ENCODE data around the gene SEL1L2.

SEL1L2 gene

GRCh38 chr20:13934992-13935894, 55.2 kb downstream of the SEL1L2 start:
- Histone ChIP-seq H3K36me3 (ENCODE audit: control insufficient read depth in 2 of 2, insufficient read depth in 2 of 2, low read length in 2 of 2) (no peaks in the 10 kb centered on the region), H3K9ac (ENCODE audit: low read depth in 1 of 2, low read length in 2 of 2) (no peak overlapping the region), H3K27me3 (ENCODE audit: control insufficient read depth in 2 of 2, insufficient read depth in 2 of 2, low read length in 2 of 2) (no peaks in the 10 kb centered on the region), H3K9me3 (ENCODE audit: control insufficient read depth in 2 of 2, low read length in 2 of 2) (no peaks in the 10 kb centered on the region), H3K4me3 (ENCODE audit: low read length in 2 of 2) (no peak overlapping the region), H3K27ac (ENCODE audit: low read depth in 2 of 2, low read length in 2 of 2) (no peak overlapping the region), H3K4me1 (ENCODE audit: control insufficient read depth in 2 of 2, insufficient read depth in 2 of 2, low read length in 2 of 2) (no peaks in the 10 kb centered on the region)

GRCh38 chr20:13930281-13930680, 60.1 kb downstream of the SEL1L2 start:
- no peaks in the 10 kb centered on the region for H3K4me1 ChIP-seq (ENCODE audit: control insufficient read depth in 2 of 2, insufficient read depth in 2 of 2, low read length in 2 of 2)
- H3K27me3 ChIP-seq (ENCODE audit: control insufficient read depth in 2 of 2, insufficient read depth in 2 of 2, low read length in 2 of 2), result no peaks in the 10 kb centered on the region
- H3K9ac ChIP-seq (ENCODE audit: low read depth in 1 of 2, low read length in 2 of 2), result no peak overlapping the region
- no peak overlapping the region for H3K4me3 ChIP-seq (ENCODE audit: low read length in 2 of 2)
- H3K9me3 ChIP-seq (ENCODE audit: control insufficient read depth in 2 of 2, low read length in 2 of 2), result no peaks in the 10 kb centered on the region
- H3K36me3 ChIP-seq (ENCODE audit: control insufficient read depth in 2 of 2, insufficient read depth in 2 of 2, low read length in 2 of 2), result no peaks in the 10 kb centered on the region
- H3K27ac ChIP-seq (ENCODE audit: low read depth in 2 of 2, low read length in 2 of 2), result no peak overlapping the region

- no peak overlapping the region for H3K9ac ChIP-seq (ENCODE audit: low read depth in 1 of 2, low read length in 2 of 2)
- no peaks in the 10 kb centered on the region for H3K4me1 ChIP-seq (ENCODE audit: control insufficient read depth in 2 of 2, insufficient read depth in 2 of 2, low read length in 2 of 2)
- no peaks in the 10 kb centered on the region for H3K9me3 ChIP-seq (ENCODE audit: control insufficient read depth in 2 of 2, low read length in 2 of 2)
- H3K4me3 ChIP-seq (ENCODE audit: low read length in 2 of 2), result no peak overlapping the region
- no peaks in the 10 kb centered on the region for H3K36me3 ChIP-seq (ENCODE audit: control insufficient read depth in 2 of 2, insufficient read depth in 2 of 2, low read length in 2 of 2)
- no peaks in the 10 kb centered on the region for H3K27me3 ChIP-seq (ENCODE audit: control insufficient read depth in 2 of 2, insufficient read depth in 2 of 2, low read length in 2 of 2)
- H3K27ac ChIP-seq (ENCODE audit: low read depth in 2 of 2, low read length in 2 of 2), result no peak overlapping the region
Observed at GRCh38 chr20:13929836-13930235, 60.6 kb downstream of the SEL1L2 start.

- Histone ChIP-seq H3K27ac (ENCODE audit: low read depth in 2 of 2, low read length in 2 of 2) (no peak overlapping the region), H3K9ac (ENCODE audit: low read depth in 1 of 2, low read length in 2 of 2) (no peak overlapping the region), H3K4me3 (ENCODE audit: low read length in 2 of 2) (no peak overlapping the region), H3K27me3 (ENCODE audit: control insufficient read depth in 2 of 2, insufficient read depth in 2 of 2, low read length in 2 of 2) (no peaks in the 10 kb centered on the region), H3K36me3 (ENCODE audit: control insufficient read depth in 2 of 2, insufficient read depth in 2 of 2, low read length in 2 of 2) (no peaks in the 10 kb centered on the region), H3K4me1 (ENCODE audit: control insufficient read depth in 2 of 2, insufficient read depth in 2 of 2, low read length in 2 of 2) (no peaks in the 10 kb centered on the region), H3K9me3 (ENCODE audit: control insufficient read depth in 2 of 2, low read length in 2 of 2) (no peaks in the 10 kb centered on the region)
Observed at GRCh38 chr20:13928901-13929300, 61.5 kb downstream of the SEL1L2 start.

- no peak overlapping the region for H3K9ac ChIP-seq (ENCODE audit: low read depth in 1 of 2, low read length in 2 of 2)
- no peaks in the 10 kb centered on the region for H3K27me3 ChIP-seq (ENCODE audit: control insufficient read depth in 2 of 2, insufficient read depth in 2 of 2, low read length in 2 of 2)
Observed at GRCh38 chr20:13927171-13927570, 63.2 kb downstream of the SEL1L2 start.

GRCh38 chr20:13922241-13922640, 68.2 kb downstream of the SEL1L2 start:
- H3K9me3 ChIP-seq (ENCODE audit: control insufficient read depth in 2 of 2, low read length in 2 of 2), result no peaks in the 10 kb centered on the region
- H3K36me3 ChIP-seq (ENCODE audit: control insufficient read depth in 2 of 2, insufficient read depth in 2 of 2, low read length in 2 of 2), result no peaks in the 10 kb centered on the region
- no peaks in the 10 kb centered on the region for H3K27me3 ChIP-seq (ENCODE audit: control insufficient read depth in 2 of 2, insufficient read depth in 2 of 2, low read length in 2 of 2)
- H3K27ac ChIP-seq (ENCODE audit: low read depth in 2 of 2, low read length in 2 of 2), result no peak overlapping the region
- no peak overlapping the region for H3K4me3 ChIP-seq (ENCODE audit: low read length in 2 of 2)
- H3K4me1 ChIP-seq (ENCODE audit: control insufficient read depth in 2 of 2, insufficient read depth in 2 of 2, low read length in 2 of 2), result no peaks in the 10 kb centered on the region
- no peak overlapping the region for H3K9ac ChIP-seq (ENCODE audit: low read depth in 1 of 2, low read length in 2 of 2)

More at GRCh38 chr20:13927171-13927570, 63.2 kb downstream of the SEL1L2 start:
- Histone ChIP-seq H3K27ac (ENCODE audit: low read depth in 2 of 2, low read length in 2 of 2) (no peak overlapping the region), H3K4me1 (ENCODE audit: control insufficient read depth in 2 of 2, insufficient read depth in 2 of 2, low read length in 2 of 2) (no peaks in the 10 kb centered on the region), H3K9me3 (ENCODE audit: control insufficient read depth in 2 of 2, low read length in 2 of 2) (no peaks in the 10 kb centered on the region), H3K36me3 (ENCODE audit: control insufficient read depth in 2 of 2, insufficient read depth in 2 of 2, low read length in 2 of 2) (no peaks in the 10 kb centered on the region), H3K4me3 (ENCODE audit: low read length in 2 of 2) (no peak overlapping the region)

GRCh38 chr20:13915284-13915683, 75.1 kb downstream of the SEL1L2 start:
- no peak overlapping the region for H3K4me3 ChIP-seq (ENCODE audit: low read length in 2 of 2)
- H3K27me3 ChIP-seq (ENCODE audit: control insufficient read depth in 2 of 2, insufficient read depth in 2 of 2, low read length in 2 of 2), result no peaks in the 10 kb centered on the region
- H3K4me1 ChIP-seq (ENCODE audit: control insufficient read depth in 2 of 2, insufficient read depth in 2 of 2, low read length in 2 of 2), result no peaks in the 10 kb centered on the region
- H3K9ac ChIP-seq (ENCODE audit: low read depth in 1 of 2, low read length in 2 of 2), result no peak overlapping the region
- no peaks in the 10 kb centered on the region for H3K9me3 ChIP-seq (ENCODE audit: control insufficient read depth in 2 of 2, low read length in 2 of 2)
- H3K27ac ChIP-seq (ENCODE audit: low read depth in 2 of 2, low read length in 2 of 2), result no peak overlapping the region
- H3K36me3 ChIP-seq (ENCODE audit: control insufficient read depth in 2 of 2, insufficient read depth in 2 of 2, low read length in 2 of 2), result no peaks in the 10 kb centered on the region

GRCh38 chr20:13913572-13913971, 76.8 kb downstream of the SEL1L2 start:
- Histone ChIP-seq H3K9ac (ENCODE audit: low read depth in 1 of 2, low read length in 2 of 2) (no peak overlapping the region), H3K27me3 (ENCODE audit: control insufficient read depth in 2 of 2, insufficient read depth in 2 of 2, low read length in 2 of 2) (no peaks in the 10 kb centered on the region), H3K9me3 (ENCODE audit: control insufficient read depth in 2 of 2, low read length in 2 of 2) (no peaks in the 10 kb centered on the region), H3K4me1 (ENCODE audit: control insufficient read depth in 2 of 2, insufficient read depth in 2 of 2, low read length in 2 of 2) (no peaks in the 10 kb centered on the region), H3K27ac (ENCODE audit: low read depth in 2 of 2, low read length in 2 of 2) (no peak overlapping the region), H3K36me3 (ENCODE audit: control insufficient read depth in 2 of 2, insufficient read depth in 2 of 2, low read length in 2 of 2) (no peaks in the 10 kb centered on the region), H3K4me3 (ENCODE audit: low read length in 2 of 2) (no peak overlapping the region)

- no peaks in the 10 kb centered on the region for H3K36me3 ChIP-seq (ENCODE audit: control insufficient read depth in 2 of 2, insufficient read depth in 2 of 2, low read length in 2 of 2)
- H3K4me3 ChIP-seq (ENCODE audit: low read length in 2 of 2), result no peak overlapping the region
- H3K27ac ChIP-seq (ENCODE audit: low read depth in 2 of 2, low read length in 2 of 2), result no peak overlapping the region
Observed at GRCh38 chr20:13913131-13913530, 77.3 kb downstream of the SEL1L2 start.

GRCh38 chr20:13910492-13910891, 79.9 kb downstream of the SEL1L2 start:
- Histone ChIP-seq H3K9ac (ENCODE audit: low read depth in 1 of 2, low read length in 2 of 2) (no peak overlapping the region), H3K4me3 (ENCODE audit: low read length in 2 of 2) (no peak overlapping the region), H3K9me3 (ENCODE audit: control insufficient read depth in 2 of 2, low read length in 2 of 2) (no peaks in the 10 kb centered on the region), H3K4me1 (ENCODE audit: control insufficient read depth in 2 of 2, insufficient read depth in 2 of 2, low read length in 2 of 2) (no peaks in the 10 kb centered on the region), H3K27me3 (ENCODE audit: control insufficient read depth in 2 of 2, insufficient read depth in 2 of 2, low read length in 2 of 2) (no peaks in the 10 kb centered on the region), H3K36me3 (ENCODE audit: control insufficient read depth in 2 of 2, insufficient read depth in 2 of 2, low read length in 2 of 2) (no peaks in the 10 kb centered on the region), H3K27ac (ENCODE audit: low read depth in 2 of 2, low read length in 2 of 2) (no peak overlapping the region)

More at GRCh38 chr20:13913131-13913530, 77.3 kb downstream of the SEL1L2 start:
- Histone ChIP-seq H3K9me3 (ENCODE audit: control insufficient read depth in 2 of 2, low read length in 2 of 2) (no peaks in the 10 kb centered on the region), H3K4me1 (ENCODE audit: control insufficient read depth in 2 of 2, insufficient read depth in 2 of 2, low read length in 2 of 2) (no peaks in the 10 kb centered on the region), H3K9ac (ENCODE audit: low read depth in 1 of 2, low read length in 2 of 2) (no peak overlapping the region), H3K27me3 (ENCODE audit: control insufficient read depth in 2 of 2, insufficient read depth in 2 of 2, low read length in 2 of 2) (no peaks in the 10 kb centered on the region)

All from mucosa of rectum (tissue), 2 donors.